Measurements from ENCODE around the gene PLA2G2C.

The PLA2G2C gene

DNA sequence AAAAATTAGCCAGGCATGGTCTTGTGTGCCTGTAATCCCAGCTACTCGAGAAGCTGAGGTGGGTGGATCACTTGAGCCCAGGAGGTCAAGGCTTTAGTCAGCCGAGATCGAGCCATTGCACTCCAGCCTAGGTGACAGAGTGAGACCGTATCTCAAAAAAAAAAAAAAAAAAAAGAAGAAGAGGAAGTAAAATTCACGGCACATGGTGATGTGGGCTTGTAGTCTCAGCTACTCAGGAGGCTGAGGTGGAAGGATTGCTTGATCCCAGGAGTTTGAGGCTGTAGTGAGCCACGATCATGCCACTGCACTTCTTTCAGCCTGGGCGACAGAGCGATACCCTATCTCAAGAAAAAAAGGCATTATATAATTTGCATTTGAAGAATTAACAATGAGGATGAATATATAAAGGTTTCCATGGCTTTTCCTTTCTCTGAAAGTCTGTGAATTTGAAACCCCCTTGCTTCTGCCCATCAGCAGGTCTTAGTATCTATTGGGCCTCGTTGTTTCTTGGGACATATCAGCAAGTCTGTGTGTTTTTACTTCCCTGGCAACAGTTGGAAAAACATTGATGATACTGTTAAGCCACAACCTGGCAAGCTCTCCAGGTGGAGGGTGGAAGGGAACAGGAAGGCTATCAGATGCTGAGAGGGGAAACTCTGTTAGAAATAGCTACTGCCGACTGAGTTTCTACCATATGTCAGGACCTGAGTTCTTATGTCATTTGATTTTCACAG, 62.4 kb downstream of the PLA2G2C start (continued):
- TF ChIP-seq, protein P1, sequence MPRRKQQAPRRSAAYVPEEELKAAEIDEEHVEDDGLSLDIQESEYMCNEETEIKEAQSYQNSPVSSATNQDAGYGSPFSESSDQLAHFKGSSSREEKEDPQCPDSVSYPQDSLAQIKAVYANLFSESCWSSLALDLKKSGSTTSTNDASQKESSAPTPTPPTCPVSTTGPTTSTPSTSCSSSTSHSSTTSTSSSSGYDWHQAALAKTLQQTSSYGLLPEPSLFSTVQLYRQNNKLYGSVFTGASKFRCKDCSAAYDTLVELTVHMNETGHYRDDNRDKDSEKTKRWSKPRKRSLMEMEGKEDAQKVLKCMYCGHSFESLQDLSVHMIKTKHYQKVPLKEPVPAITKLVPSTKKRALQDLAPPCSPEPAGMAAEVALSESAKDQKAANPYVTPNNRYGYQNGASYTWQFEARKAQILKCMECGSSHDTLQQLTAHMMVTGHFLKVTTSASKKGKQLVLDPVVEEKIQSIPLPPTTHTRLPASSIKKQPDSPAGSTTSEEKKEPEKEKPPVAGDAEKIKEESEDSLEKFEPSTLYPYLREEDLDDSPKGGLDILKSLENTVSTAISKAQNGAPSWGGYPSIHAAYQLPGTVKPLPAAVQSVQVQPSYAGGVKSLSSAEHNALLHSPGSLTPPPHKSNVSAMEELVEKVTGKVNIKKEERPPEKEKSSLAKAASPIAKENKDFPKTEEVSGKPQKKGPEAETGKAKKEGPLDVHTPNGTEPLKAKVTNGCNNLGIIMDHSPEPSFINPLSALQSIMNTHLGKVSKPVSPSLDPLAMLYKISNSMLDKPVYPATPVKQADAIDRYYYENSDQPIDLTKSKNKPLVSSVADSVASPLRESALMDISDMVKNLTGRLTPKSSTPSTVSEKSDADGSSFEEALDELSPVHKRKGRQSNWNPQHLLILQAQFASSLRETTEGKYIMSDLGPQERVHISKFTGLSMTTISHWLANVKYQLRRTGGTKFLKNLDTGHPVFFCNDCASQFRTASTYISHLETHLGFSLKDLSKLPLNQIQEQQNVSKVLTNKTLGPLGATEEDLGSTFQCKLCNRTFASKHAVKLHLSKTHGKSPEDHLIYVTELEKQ (tag by site-specific recombination; IDR thresholded peaks at IDR 0.05; ENCODE audit: borderline replicate concordance) = no peak
- TF ChIP-seq, protein P2, sequence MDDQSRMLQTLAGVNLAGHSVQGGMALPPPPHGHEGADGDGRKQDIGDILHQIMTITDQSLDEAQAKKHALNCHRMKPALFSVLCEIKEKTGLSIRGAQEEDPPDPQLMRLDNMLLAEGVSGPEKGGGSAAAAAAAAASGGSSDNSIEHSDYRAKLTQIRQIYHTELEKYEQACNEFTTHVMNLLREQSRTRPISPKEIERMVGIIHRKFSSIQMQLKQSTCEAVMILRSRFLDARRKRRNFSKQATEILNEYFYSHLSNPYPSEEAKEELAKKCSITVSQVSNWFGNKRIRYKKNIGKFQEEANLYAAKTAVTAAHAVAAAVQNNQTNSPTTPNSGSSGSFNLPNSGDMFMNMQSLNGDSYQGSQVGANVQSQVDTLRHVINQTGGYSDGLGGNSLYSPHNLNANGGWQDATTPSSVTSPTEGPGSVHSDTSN (CRISPR knock-in tag; IDR thresholded peaks at IDR 0.05) = no peak
- TF ChIP-seq ZNF544 (tag by site-specific recombination; IDR thresholded peaks at IDR 0.05) (no peak), ZNF747 (tag by site-specific recombination; IDR thresholded peaks at IDR 0.05) (no peak), SETDB1 (IDR thresholded peaks at IDR 0.05; ENCODE audit: insufficient read length, low read length) (no peak), ZNF391 (tag by site-specific recombination; IDR thresholded peaks at IDR 0.05; ENCODE audit: borderline replicate concordance, low read depth) (no peak), ZXDB (tag by site-specific recombination; IDR thresholded peaks at IDR 0.05) (no peak), KLF9 (tag by site-specific recombination; IDR thresholded peaks at IDR 0.05; ENCODE audit: low read depth) (no peak)
- TF ChIP-seq, protein P3, sequence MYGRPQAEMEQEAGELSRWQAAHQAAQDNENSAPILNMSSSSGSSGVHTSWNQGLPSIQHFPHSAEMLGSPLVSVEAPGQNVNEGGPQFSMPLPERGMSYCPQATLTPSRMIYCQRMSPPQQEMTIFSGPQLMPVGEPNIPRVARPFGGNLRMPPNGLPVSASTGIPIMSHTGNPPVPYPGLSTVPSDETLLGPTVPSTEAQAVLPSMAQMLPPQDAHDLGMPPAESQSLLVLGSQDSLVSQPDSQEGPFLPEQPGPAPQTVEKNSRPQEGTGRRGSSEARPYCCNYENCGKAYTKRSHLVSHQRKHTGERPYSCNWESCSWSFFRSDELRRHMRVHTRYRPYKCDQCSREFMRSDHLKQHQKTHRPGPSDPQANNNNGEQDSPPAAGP (tag by site-specific recombination; IDR thresholded peaks at IDR 0.05) = no peak
- TF ChIP-seq, protein P4, sequence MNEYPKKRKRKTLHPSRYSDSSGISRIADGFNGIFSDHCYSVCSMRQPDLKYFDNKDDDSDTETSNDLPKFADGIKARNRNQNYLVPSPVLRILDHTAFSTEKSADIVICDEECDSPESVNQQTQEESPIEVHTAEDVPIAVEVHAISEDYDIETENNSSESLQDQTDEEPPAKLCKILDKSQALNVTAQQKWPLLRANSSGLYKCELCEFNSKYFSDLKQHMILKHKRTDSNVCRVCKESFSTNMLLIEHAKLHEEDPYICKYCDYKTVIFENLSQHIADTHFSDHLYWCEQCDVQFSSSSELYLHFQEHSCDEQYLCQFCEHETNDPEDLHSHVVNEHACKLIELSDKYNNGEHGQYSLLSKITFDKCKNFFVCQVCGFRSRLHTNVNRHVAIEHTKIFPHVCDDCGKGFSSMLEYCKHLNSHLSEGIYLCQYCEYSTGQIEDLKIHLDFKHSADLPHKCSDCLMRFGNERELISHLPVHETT (tag by site-specific recombination; IDR thresholded peaks at IDR 0.05) = no peak

DNA sequence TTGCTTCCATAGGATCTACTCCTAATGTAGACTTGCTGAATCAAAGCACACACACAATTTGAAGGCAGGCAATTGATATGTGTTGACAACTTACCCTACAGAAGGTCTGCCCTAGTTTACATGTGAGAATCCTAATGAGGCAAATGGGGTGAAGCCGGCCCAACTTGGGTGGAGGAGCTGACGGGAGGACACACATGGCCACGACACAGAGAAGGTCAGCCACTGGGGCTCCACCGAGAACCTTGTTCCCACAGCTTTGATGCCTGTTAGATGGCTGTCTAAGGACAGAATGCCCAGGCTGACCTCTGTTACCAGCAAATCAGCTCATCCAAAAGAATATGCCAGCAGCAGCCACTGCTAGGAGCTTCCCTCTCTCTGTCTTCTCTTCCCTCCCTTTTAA, 65.5 kb downstream of the PLA2G2C start:
- CTCF ChIA-PET = interaction anchor here (0.7 kb wide), 1 partner anchor 54 kb away, joined by 3 read pairs; no protein-coding TSS in a partner anchor
- H3K36me3 ChIP-seq (ENCODE audit: control insufficient read depth in 2 of 2, insufficient read depth in 1 of 2, low read length in 2 of 2) = no peaks in the 10 kb centered on the region
- TF ChIP-seq FEZF1 (tag by site-specific recombination; IDR thresholded peaks at IDR 0.05) = no peak
- no peak for TF ChIP-seq ZFP3 (tag by site-specific recombination; IDR thresholded peaks at IDR 0.05; ENCODE audit: low read depth)
- no peak for TF ChIP-seq ZNF707 (tag by site-specific recombination; IDR thresholded peaks at IDR 0.05)
- no peak for TF ChIP-seq ZNF843 (tag by site-specific recombination; IDR thresholded peaks at IDR 0.05)
- TF ChIP-seq, protein P5, sequence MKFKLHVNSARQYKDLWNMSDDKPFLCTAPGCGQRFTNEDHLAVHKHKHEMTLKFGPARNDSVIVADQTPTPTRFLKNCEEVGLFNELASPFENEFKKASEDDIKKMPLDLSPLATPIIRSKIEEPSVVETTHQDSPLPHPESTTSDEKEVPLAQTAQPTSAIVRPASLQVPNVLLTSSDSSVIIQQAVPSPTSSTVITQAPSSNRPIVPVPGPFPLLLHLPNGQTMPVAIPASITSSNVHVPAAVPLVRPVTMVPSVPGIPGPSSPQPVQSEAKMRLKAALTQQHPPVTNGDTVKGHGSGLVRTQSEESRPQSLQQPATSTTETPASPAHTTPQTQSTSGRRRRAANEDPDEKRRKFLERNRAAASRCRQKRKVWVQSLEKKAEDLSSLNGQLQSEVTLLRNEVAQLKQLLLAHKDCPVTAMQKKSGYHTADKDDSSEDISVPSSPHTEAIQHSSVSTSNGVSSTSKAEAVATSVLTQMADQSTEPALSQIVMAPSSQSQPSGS (tag by site-specific recombination; IDR thresholded peaks at IDR 0.05; ENCODE audit: low read depth) = no peak
- TF ChIP-seq ZNF830 (tag by site-specific recombination; IDR thresholded peaks at IDR 0.05; ENCODE audit: low read depth) = no peak
- no peak for TF ChIP-seq ZNF473 (tag by site-specific recombination; IDR thresholded peaks at IDR 0.05)
- TF ChIP-seq, protein P6, sequence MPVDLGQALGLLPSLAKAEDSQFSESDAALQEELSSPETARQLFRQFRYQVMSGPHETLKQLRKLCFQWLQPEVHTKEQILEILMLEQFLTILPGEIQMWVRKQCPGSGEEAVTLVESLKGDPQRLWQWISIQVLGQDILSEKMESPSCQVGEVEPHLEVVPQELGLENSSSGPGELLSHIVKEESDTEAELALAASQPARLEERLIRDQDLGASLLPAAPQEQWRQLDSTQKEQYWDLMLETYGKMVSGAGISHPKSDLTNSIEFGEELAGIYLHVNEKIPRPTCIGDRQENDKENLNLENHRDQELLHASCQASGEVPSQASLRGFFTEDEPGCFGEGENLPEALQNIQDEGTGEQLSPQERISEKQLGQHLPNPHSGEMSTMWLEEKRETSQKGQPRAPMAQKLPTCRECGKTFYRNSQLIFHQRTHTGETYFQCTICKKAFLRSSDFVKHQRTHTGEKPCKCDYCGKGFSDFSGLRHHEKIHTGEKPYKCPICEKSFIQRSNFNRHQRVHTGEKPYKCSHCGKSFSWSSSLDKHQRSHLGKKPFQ (tag by site-specific recombination; IDR thresholded peaks at IDR 0.05) = no peak
- no peak for TF ChIP-seq MEIS1 (CRISPR knock-in tag; IDR thresholded peaks at IDR 0.05; ENCODE audit: borderline replicate concordance)
- TF ChIP-seq ZNF266 (tag by site-specific recombination; IDR thresholded peaks at IDR 0.05; ENCODE audit: low read depth) = no peak
- TF ChIP-seq GFI1B (tag by site-specific recombination; IDR thresholded peaks at IDR 0.05) = no peak
- no peak for TF ChIP-seq HOXC10 (CRISPR knock-in tag; IDR thresholded peaks at IDR 0.05)
- no peak for TF ChIP-seq ZNF132 (tag by site-specific recombination; IDR thresholded peaks at IDR 0.05; ENCODE audit: borderline replicate concordance)
- no peak for TF ChIP-seq ZBTB17 (tag by site-specific recombination; IDR thresholded peaks at IDR 0.05)
- POLR2A ChIA-PET = interaction anchor here (0.6 kb wide), 1 partner anchor 12 kb away, joined by 3 read pairs; no protein-coding TSS in a partner anchor
- H3K27ac ChIP-seq (ENCODE audit: extremely low read depth, low read depth, low read length) = no peak overlapping the region
- no peaks in the 10 kb centered on the region for H3K4me1 ChIP-seq (ENCODE audit: control insufficient read depth, insufficient read depth, low read length)
- no peaks in the 10 kb centered on the region for H3K9me3 ChIP-seq (ENCODE audit: control insufficient read depth, insufficient read depth, low read depth, low read length)
- H3K4me3 ChIP-seq (ENCODE audit: low read depth, low read length) = no peak overlapping the region

All from HEK293 (cell line).